CD14-positive monocyte (primary cell): ENCODE measurements around the gene PSMG3. TPM values are rescaled to one million over a fixed set of nuclear protein-coding genes. Genes with fewer than 3 reads are reported as not detected.

ENCODE experiments used
- DNase-seq, 3 donors: peaks; one replicate each; pipeline ENCODE4 v3.0.0-alpha.2; 2011 to 2022
- H2AFZ ChIP-seq: 2 replicates; pipeline ENCODE4 v1.6.0; 2012; ENCODE audit warnings: mild to moderate bottlenecking, low read depth, low read length, inconsistent platforms; ENCODE audit not compliant: insufficient read depth, poor library complexity, severe bottlenecking
- H3K27ac ChIP-seq, 2 donors: 1 replicate in 1 of 2; 2 replicates in 1 of 2; pipeline ENCODE4 v1.5.1; 2012 to 2013; ENCODE audit warnings: low read length in 2 of 2, control low read depth in 1 of 2, inconsistent platforms in 1 of 2, low read depth in 1 of 2, mild to moderate bottlenecking in 1 of 2
- H3K27me3 ChIP-seq, 2 donors: one replicate each; pipeline versions ENCODE4 v1.6.0 to v1.6.1; 2011 to 2013; ENCODE audit warnings: low read length in 2 of 2; ENCODE audit not compliant: control insufficient read depth in 2 of 2, insufficient read depth in 2 of 2
- H3K36me3 ChIP-seq, 2 donors: replicated peaks in 1 of 2; 1 replicate in 1 of 2; 2 replicates in 1 of 2; pipeline versions ENCODE4 v1.5.1 to v1.6.1; 2012 to 2013; ENCODE audit warnings: low read length in 2 of 2, control low read depth in 1 of 2, inconsistent platforms in 1 of 2, mild to moderate bottlenecking in 1 of 2; ENCODE audit not compliant: insufficient read depth in 2 of 2, control insufficient read depth in 1 of 2
- H3K4me1 ChIP-seq, 2 donors: 1 replicate in 1 of 2; 2 replicates in 1 of 2; pipeline versions ENCODE4 v1.5.1 to v1.6.1; 2012 to 2013; ENCODE audit warnings: low read length in 2 of 2, control low read depth in 1 of 2, inconsistent platforms in 1 of 2, mild to moderate bottlenecking in 1 of 2, moderate library complexity in 1 of 2; ENCODE audit not compliant: insufficient read depth in 2 of 2, control insufficient read depth in 1 of 2
- H3K4me2 ChIP-seq: replicated peaks from 2 replicates; pipeline ENCODE3; 2012; ENCODE audit warnings: low read length, moderate library complexity, mild to moderate bottlenecking; ENCODE audit not compliant: poor library complexity, severe bottlenecking; ENCODE audit errors: extremely low read depth
- H3K4me3 ChIP-seq, 3 experiments: fragments of 200-600 bp in 1 of 3; sonication (generic) in 1 of 3; replicated peaks in 1 of 3; 1 replicate in 2 of 3; 2 replicates in 1 of 3; pipeline ENCODE4 v1.5.1; 2011 to 2013; ENCODE audit warnings: low read length in 3 of 3, mild to moderate bottlenecking in 3 of 3, control low read depth in 2 of 3, low read depth in 2 of 3, inconsistent platforms in 1 of 3, moderate library complexity in 1 of 3
- H3K79me2 ChIP-seq: 2 replicates; pipeline ENCODE4 v1.6.0; 2012; ENCODE audit warnings: mild to moderate bottlenecking, control low read depth, inconsistent platforms, low read length, moderate library complexity; ENCODE audit not compliant: insufficient read depth
- H3K9ac ChIP-seq: 2 replicates; pipeline ENCODE4 v1.6.0; 2017; ENCODE audit warnings: low read length, mild to moderate bottlenecking; ENCODE audit not compliant: insufficient read depth, poor library complexity, severe bottlenecking
- H3K9me3 ChIP-seq, 2 donors: replicated peaks in 1 of 2; 1 replicate in 1 of 2; 2 replicates in 1 of 2; pipeline versions ENCODE4 v1.5.1 to v1.6.1; 2012 to 2013; ENCODE audit warnings: low read length in 2 of 2, control low read depth in 1 of 2; ENCODE audit not compliant: control insufficient read depth in 1 of 2, insufficient read depth in 1 of 2
- H4K20me1 ChIP-seq: 2 replicates; pipeline ENCODE4 v1.6.0; 2012; ENCODE audit warnings: mild to moderate bottlenecking, low read length, control low read depth, moderate library complexity; ENCODE audit not compliant: insufficient read depth
- H3K27ac Mint-ChIP-seq, 7 donors: one replicate each; pipeline ENCODE4 v1.8.0; 2020; ENCODE audit warnings: mild to moderate bottlenecking in 7 of 7, mixed read lengths in 7 of 7, moderate library complexity in 6 of 7, inconsistent platforms in 2 of 7
- H3K27me3 Mint-ChIP-seq, 3 donors: one replicate each; pipeline ENCODE4 v1.8.0; 2021 to 2022; ENCODE audit warnings: low read depth in 3 of 3, mild to moderate bottlenecking in 3 of 3, mixed read lengths in 3 of 3, moderate library complexity in 3 of 3, inconsistent platforms in 1 of 3
- H3K36me3 Mint-ChIP-seq, 2 donors: one replicate each; pipeline ENCODE4 v1.8.0; 2020; ENCODE audit warnings: mixed read lengths in 2 of 2, inconsistent platforms in 1 of 2, mild to moderate bottlenecking in 1 of 2
- H3K4me1 Mint-ChIP-seq: one replicate; pipeline ENCODE4 v1.8.0; 2020; ENCODE audit warnings: mild to moderate bottlenecking, mixed read lengths
- H3K4me3 Mint-ChIP-seq, 2 donors: one replicate each; pipeline ENCODE4 v1.8.0; 2020; ENCODE audit warnings: mild to moderate bottlenecking in 2 of 2, mixed read lengths in 2 of 2, moderate library complexity in 1 of 2
- H3K9me3 Mint-ChIP-seq, 7 donors: one replicate each; pipeline ENCODE4 v1.8.0; 2020 to 2022; ENCODE audit warnings: mixed read lengths in 7 of 7, mild to moderate bottlenecking in 6 of 7, moderate library complexity in 6 of 7, inconsistent platforms in 2 of 7
- CTCF ChIP-seq: fragments of 200-600 bp; IDR thresholded peaks from one replicate; pipeline ENCODE4 v1.8.0; 2022; ENCODE audit warnings: antibody characterized with exemption, mild to moderate bottlenecking
- WGBS: methylation state at CpG from one replicate; pipeline ENCODE4 v1.1.5; 2013; ENCODE audit warnings: missing lambda C conversion rate; ENCODE audit not compliant: insufficient coverage; 5-methylcytosine and 5-hydroxymethylcytosine counted together
- intact Hi-C, 2 donors: fragments of 100-400 bp; cut with micrococcal nuclease; formaldehyde crosslinking; loops; one replicate each; pipeline versions ENCODE4 v1.15.0 to v1.15.1; 2023
- polyA plus RNA-seq, 3 donors: library from polyadenylated mRNA; depleted of rRNA in 1 of 3; unstranded in 2 of 3; stranded (reverse) in 1 of 3; fragments of 300-500 nt in 2 of 3; fragments of >200 nt in 1 of 3; fragmentation: Illumina TruSeq in 2 of 3; gene quantifications; 1 replicate in 2 of 3; 2 replicates in 1 of 3; pipeline ENCODE4 v1.2.3, GENCODE V29; 2012 to 2021

The PSMG3 gene
- polyA plus RNA-seq, 3 donors: 32.6 to 38.8 (median 34.5) TPM

- H3K27ac Mint-ChIP-seq: peak overlapping the region in 2 of 7 donors; percentile 26 to 66
Measured at GRCh38 chr7:1542841-1543747, 26.7 kb downstream of the PSMG3 start.

DNA sequence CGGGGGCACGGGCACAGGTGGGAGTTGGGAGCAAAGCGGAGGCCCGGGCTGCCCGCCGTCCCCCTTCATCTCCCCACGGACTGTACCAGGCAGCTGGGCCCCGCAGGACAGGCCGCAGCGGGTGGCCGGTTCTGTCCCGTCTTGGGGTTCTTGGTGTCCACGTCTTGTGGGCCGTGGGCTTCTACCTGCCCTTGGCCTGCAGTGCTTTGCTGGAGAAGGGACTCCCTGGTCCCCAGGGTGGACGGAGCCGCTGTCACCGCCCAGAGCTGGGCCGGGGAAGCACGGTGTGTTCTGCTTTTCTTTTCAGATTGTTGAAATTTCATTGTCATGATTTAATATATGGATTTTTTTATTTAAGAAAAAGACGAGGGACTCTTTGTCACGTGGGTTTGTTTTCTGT lies 27.5 kb downstream of the PSMG3 start:
- Mint-ChIP-seq H3K4me1 (peaks cover 2% of the 10 kb centered on the region), H3K27ac (no peak overlapping the region), H3K27me3 (no peaks in the 10 kb centered on the region), H3K36me3 (peaks cover 29 to 50% of the 10 kb centered on the region in 2 donors), H3K9me3 (no peaks in the 10 kb centered on the region), H3K4me3 (no peak overlapping the region)
- intact Hi-C loops: loop anchor here in 1 of 2 donors (5.0 kb wide), 1 partner anchor 35 kb away; no protein-coding TSS in a partner anchor
- Histone ChIP-seq H3K36me3 (peaks cover 50 to 52% of the 10 kb centered on the region in 2 donors), H3K4me3 (no peak overlapping the region), H3K9ac (no peak overlapping the region), H3K79me2 (peaks cover 15% of the 10 kb centered on the region), H3K4me2 (no peak overlapping the region), H3K4me1 (no peaks in the 10 kb centered on the region), H3K9me3 (no peaks in the 10 kb centered on the region), H3K27ac (no peak overlapping the region), H2AFZ (no peak overlapping the region), H3K27me3 (no peaks in the 10 kb centered on the region), H4K20me1 (peaks cover 72% of the 10 kb centered on the region)
- no peak for DNase-seq
- TF ChIP-seq CTCF: no peak
- WGBS: 95% methylated on average over 11 of the region's 21 CpGs

More at GRCh38 chr7:1542841-1543747, 26.7 kb downstream of the PSMG3 start:
- WGBS: 86% methylated on average over 28 of the region's 38 CpGs
- Histone ChIP-seq H4K20me1 (peaks cover 65% of the 10 kb centered on the region), H3K79me2 (peaks cover 7% of the 10 kb centered on the region), H2AFZ (no peak overlapping the region), H3K4me3 (no peak overlapping the region), H3K27me3 (no peaks in the 10 kb centered on the region), H3K27ac (no peak overlapping the region), H3K4me1 (no peaks in the 10 kb centered on the region), H3K4me2 (no peak overlapping the region), H3K9me3 (no peaks in the 10 kb centered on the region), H3K36me3 (peaks cover 48 to 52% of the 10 kb centered on the region in 2 donors), H3K9ac (no peak overlapping the region)
- Mint-ChIP-seq H3K4me1 (peaks cover 2% of the 10 kb centered on the region), H3K9me3 (no peaks in the 10 kb centered on the region), H3K36me3 (peaks cover 27 to 47% of the 10 kb centered on the region in 2 donors), H3K4me3 (no peak overlapping the region), H3K27me3 (no peaks in the 10 kb centered on the region)
- TF ChIP-seq CTCF: no peak
- no peak for DNase-seq
- intact Hi-C loops: loop anchor here in 1 of 2 donors (5.0 kb wide), 1 partner anchor 36 kb away; no protein-coding TSS in a partner anchor
